ENCODE data around the gene RANBP2.
"Not testable (repeated sequence)": the region's sequence is repeated elsewhere in the genome, so short reads cannot be mapped to it uniquely, and the experiment has no call there.

Gene RANBP2

GRCh38 chr2:108701208-108701607 lies 18.1 kb upstream of the RANBP2 start:
- no peaks in the 10 kb centered on the region for H3K4me1 ChIP-seq (ENCODE audit: control insufficient read depth, insufficient read depth, low read length)
- H3K9ac ChIP-seq (ENCODE audit: low read depth, low read length): no peak overlapping the region
- H3K4me3 ChIP-seq (ENCODE audit: low read depth, low read length): no peak overlapping the region
- H3K27ac ChIP-seq (ENCODE audit: low read depth, low read length): no peak overlapping the region
- no peaks in the 10 kb centered on the region for H3K27me3 ChIP-seq (ENCODE audit: control insufficient read depth, insufficient read depth, low read length)
- no peaks in the 10 kb centered on the region for H3K36me3 ChIP-seq (ENCODE audit: control insufficient read depth, insufficient read depth, low read length)
- no peaks in the 10 kb centered on the region for H3K9me3 ChIP-seq (ENCODE audit: control insufficient read depth, insufficient read depth, low read length)

GRCh38 chr2:108701806-108702205 lies 17.5 kb upstream of the RANBP2 start:
- Histone ChIP-seq H3K9me3 (ENCODE audit: control insufficient read depth, insufficient read depth, low read length) (no peaks in the 10 kb centered on the region), H3K27ac (ENCODE audit: low read depth, low read length) (no peak overlapping the region), H3K36me3 (ENCODE audit: control insufficient read depth, insufficient read depth, low read length) (no peaks in the 10 kb centered on the region), H3K27me3 (ENCODE audit: control insufficient read depth, insufficient read depth, low read length) (no peaks in the 10 kb centered on the region), H3K9ac (ENCODE audit: low read depth, low read length) (no peak overlapping the region), H3K4me1 (ENCODE audit: control insufficient read depth, insufficient read depth, low read length) (no peaks in the 10 kb centered on the region), H3K4me3 (ENCODE audit: low read depth, low read length) (no peak overlapping the region)

- Histone ChIP-seq H3K9ac (ENCODE audit: low read depth, low read length) (no peak overlapping the region), H3K36me3 (ENCODE audit: control insufficient read depth, insufficient read depth, low read length) (no peaks in the 10 kb centered on the region), H3K4me3 (ENCODE audit: low read depth, low read length) (no peak overlapping the region), H3K27ac (ENCODE audit: low read depth, low read length) (no peak overlapping the region), H3K4me1 (ENCODE audit: control insufficient read depth, insufficient read depth, low read length) (no peaks in the 10 kb centered on the region), H3K9me3 (ENCODE audit: control insufficient read depth, insufficient read depth, low read length) (no peaks in the 10 kb centered on the region), H3K27me3 (ENCODE audit: control insufficient read depth, insufficient read depth, low read length) (no peaks in the 10 kb centered on the region)
Observed at GRCh38 chr2:108704871-108705270, 14.4 kb upstream of the RANBP2 start.

GRCh38 chr2:108707300-108707699 lies 12.0 kb upstream of the RANBP2 start:
- H3K9me3 ChIP-seq (ENCODE audit: control insufficient read depth, insufficient read depth, low read length): no peaks in the 10 kb centered on the region
- H3K4me1 ChIP-seq (ENCODE audit: control insufficient read depth, insufficient read depth, low read length): no peaks in the 10 kb centered on the region
- no peaks in the 10 kb centered on the region for H3K36me3 ChIP-seq (ENCODE audit: control insufficient read depth, insufficient read depth, low read length)
- no peaks in the 10 kb centered on the region for H3K27me3 ChIP-seq (ENCODE audit: control insufficient read depth, insufficient read depth, low read length)
- H3K27ac ChIP-seq (ENCODE audit: low read depth, low read length): no peak overlapping the region
- H3K4me3 ChIP-seq (ENCODE audit: low read depth, low read length): no peak overlapping the region
- H3K9ac ChIP-seq (ENCODE audit: low read depth, low read length): no peak overlapping the region

GRCh38 chr2:108716971-108717370 lies 2.3 kb upstream of the RANBP2 start:
- not testable (repeated sequence) for H3K27ac ChIP-seq (ENCODE audit: low read depth, low read length); H3K9ac ChIP-seq (ENCODE audit: low read depth, low read length); H3K4me1 ChIP-seq (ENCODE audit: control insufficient read depth, insufficient read depth, low read length); H3K9me3 ChIP-seq (ENCODE audit: control insufficient read depth, insufficient read depth, low read length); H3K27me3 ChIP-seq (ENCODE audit: control insufficient read depth, insufficient read depth, low read length); H3K36me3 ChIP-seq (ENCODE audit: control insufficient read depth, insufficient read depth, low read length); H3K4me3 ChIP-seq (ENCODE audit: low read depth, low read length)

GRCh38 chr2:108726048-108726447 lies 6.8 kb downstream of the RANBP2 start:
- H3K9me3 ChIP-seq (ENCODE audit: control insufficient read depth, insufficient read depth, low read length); H3K27me3 ChIP-seq (ENCODE audit: control insufficient read depth, insufficient read depth, low read length); H3K36me3 ChIP-seq (ENCODE audit: control insufficient read depth, insufficient read depth, low read length); H3K9ac ChIP-seq (ENCODE audit: low read depth, low read length); H3K4me1 ChIP-seq (ENCODE audit: control insufficient read depth, insufficient read depth, low read length); H3K4me3 ChIP-seq (ENCODE audit: low read depth, low read length): not testable (repeated sequence)
- peak overlapping the region; percentile 50 for H3K27ac ChIP-seq (ENCODE audit: low read depth, low read length)

- H3K9ac ChIP-seq (ENCODE audit: low read depth, low read length); H3K9me3 ChIP-seq (ENCODE audit: control insufficient read depth, insufficient read depth, low read length); H3K27ac ChIP-seq (ENCODE audit: low read depth, low read length); H3K4me3 ChIP-seq (ENCODE audit: low read depth, low read length); H3K27me3 ChIP-seq (ENCODE audit: control insufficient read depth, insufficient read depth, low read length); H3K4me1 ChIP-seq (ENCODE audit: control insufficient read depth, insufficient read depth, low read length): not testable (repeated sequence)
- peaks cover 28% of the 10 kb centered on the region for H3K36me3 ChIP-seq (ENCODE audit: control insufficient read depth, insufficient read depth, low read length)
Observed at GRCh38 chr2:108734656-108735055, 15.4 kb downstream of the RANBP2 start.

- H3K36me3 ChIP-seq (ENCODE audit: control insufficient read depth, insufficient read depth, low read length): peaks cover 39% of the 10 kb centered on the region
- H3K27me3 ChIP-seq (ENCODE audit: control insufficient read depth, insufficient read depth, low read length); H3K9ac ChIP-seq (ENCODE audit: low read depth, low read length); H3K27ac ChIP-seq (ENCODE audit: low read depth, low read length); H3K9me3 ChIP-seq (ENCODE audit: control insufficient read depth, insufficient read depth, low read length); H3K4me3 ChIP-seq (ENCODE audit: low read depth, low read length); H3K4me1 ChIP-seq (ENCODE audit: control insufficient read depth, insufficient read depth, low read length): not testable (repeated sequence)
Observed at GRCh38 chr2:108757973-108758372, 38.7 kb downstream of the RANBP2 start.

- peaks cover 52% of the 10 kb centered on the region for H3K36me3 ChIP-seq (ENCODE audit: control insufficient read depth, insufficient read depth, low read length)
- not testable (repeated sequence) for H3K9me3 ChIP-seq (ENCODE audit: control insufficient read depth, insufficient read depth, low read length); H3K4me1 ChIP-seq (ENCODE audit: control insufficient read depth, insufficient read depth, low read length); H3K27ac ChIP-seq (ENCODE audit: low read depth, low read length); H3K4me3 ChIP-seq (ENCODE audit: low read depth, low read length); H3K9ac ChIP-seq (ENCODE audit: low read depth, low read length); H3K27me3 ChIP-seq (ENCODE audit: control insufficient read depth, insufficient read depth, low read length)
Observed at GRCh38 chr2:108762618-108763017, 43.3 kb downstream of the RANBP2 start.

GRCh38 chr2:108766671-108767070 lies 47.4 kb downstream of the RANBP2 start:
- not testable (repeated sequence) for H3K9ac ChIP-seq (ENCODE audit: low read depth, low read length); H3K27me3 ChIP-seq (ENCODE audit: control insufficient read depth, insufficient read depth, low read length); H3K27ac ChIP-seq (ENCODE audit: low read depth, low read length); H3K9me3 ChIP-seq (ENCODE audit: control insufficient read depth, insufficient read depth, low read length); H3K4me3 ChIP-seq (ENCODE audit: low read depth, low read length); H3K4me1 ChIP-seq (ENCODE audit: control insufficient read depth, insufficient read depth, low read length)
- peaks cover 61% of the 10 kb centered on the region for H3K36me3 ChIP-seq (ENCODE audit: control insufficient read depth, insufficient read depth, low read length)

GRCh38 chr2:108767859-108768258 lies 48.6 kb downstream of the RANBP2 start:
- peaks cover 69% of the 10 kb centered on the region for H3K36me3 ChIP-seq (ENCODE audit: control insufficient read depth, insufficient read depth, low read length)
- H3K9me3 ChIP-seq (ENCODE audit: control insufficient read depth, insufficient read depth, low read length); H3K4me3 ChIP-seq (ENCODE audit: low read depth, low read length); H3K27me3 ChIP-seq (ENCODE audit: control insufficient read depth, insufficient read depth, low read length); H3K27ac ChIP-seq (ENCODE audit: low read depth, low read length); H3K9ac ChIP-seq (ENCODE audit: low read depth, low read length); H3K4me1 ChIP-seq (ENCODE audit: control insufficient read depth, insufficient read depth, low read length): not testable (repeated sequence)

- Histone ChIP-seq H3K9me3 (ENCODE audit: control insufficient read depth, insufficient read depth, low read length) (no peaks in the 10 kb centered on the region), H3K4me3 (ENCODE audit: low read depth, low read length) (no peak overlapping the region), H3K4me1 (ENCODE audit: control insufficient read depth, insufficient read depth, low read length) (no peaks in the 10 kb centered on the region), H3K36me3 (ENCODE audit: control insufficient read depth, insufficient read depth, low read length) (peaks cover 91% of the 10 kb centered on the region), H3K27me3 (ENCODE audit: control insufficient read depth, insufficient read depth, low read length) (no peaks in the 10 kb centered on the region), H3K9ac (ENCODE audit: low read depth, low read length) (no peak overlapping the region), H3K27ac (ENCODE audit: low read depth, low read length) (no peak overlapping the region)
Observed at GRCh38 chr2:108776475-108776874, 57.2 kb downstream of the RANBP2 start.
